DOHH2 (cell line): Measurements from ENCODE around the gene KNG1.

Source experiments
- H3F3A ChIP-seq: fragments of 200-600 bp; sonication (generic), shearing (Covaris generic); 2 replicates; pipeline ENCODE4 v1.6.0; 2016; ENCODE audit warnings: antibody characterized with exemption, mild to moderate bottlenecking; ENCODE audit not compliant: control insufficient read depth, insufficient read depth
- H3K27ac ChIP-seq: fragments of 200-600 bp; sonication (generic); 2 replicates; pipeline ENCODE4 v1.5.1; 2014; ENCODE audit warnings: low read depth, mild to moderate bottlenecking, low read length, moderate library complexity
- H3K27me3 ChIP-seq: fragments of 200-600 bp; sonication (generic); 2 replicates; pipeline ENCODE4 v1.6.1; 2014; ENCODE audit warnings: mild to moderate bottlenecking, low read length, mixed read lengths; ENCODE audit not compliant: control insufficient read depth
- H3K36me3 ChIP-seq: fragments of 200-600 bp; sonication (generic); 2 replicates; pipeline ENCODE4 v1.6.1; 2014; ENCODE audit warnings: mild to moderate bottlenecking, low read length, moderate library complexity, mixed read lengths; ENCODE audit not compliant: control insufficient read depth
- H3K4me1 ChIP-seq: fragments of 200-600 bp; sonication (generic); 2 replicates; pipeline ENCODE4 v1.6.1; 2014; ENCODE audit warnings: mild to moderate bottlenecking, low read length, mixed read lengths; ENCODE audit not compliant: control insufficient read depth
- H3K4me2 ChIP-seq: fragments of 200-600 bp; sonication (generic); 2 replicates; pipeline ENCODE4 v1.6.0; 2014; ENCODE audit warnings: mild to moderate bottlenecking, low read length, moderate library complexity
- H3K4me3 ChIP-seq: fragments of 200-600 bp; sonication (generic); 2 replicates; pipeline ENCODE4 v1.5.1; 2014; ENCODE audit warnings: mild to moderate bottlenecking, low read length, mixed read lengths
- H3K79me2 ChIP-seq: fragments of 200-600 bp; sonication (generic); 2 replicates; pipeline ENCODE4 v1.6.1; 2014; ENCODE audit warnings: mild to moderate bottlenecking, low read length, mixed read lengths; ENCODE audit not compliant: control insufficient read depth
- H3K9me2 ChIP-seq: fragments of 200-600 bp; sonication (generic); replicated peaks from 2 replicates; pipeline ENCODE4 v1.6.1; 2014; ENCODE audit warnings: mild to moderate bottlenecking, low read length, mixed read lengths; ENCODE audit not compliant: control insufficient read depth
- H3K9me3 ChIP-seq: fragments of 200-600 bp; sonication (generic); 2 replicates; pipeline ENCODE4 v1.6.1; 2014; ENCODE audit warnings: antibody characterized with exemption, low read length, mixed read lengths; ENCODE audit not compliant: control insufficient read depth, insufficient read depth
- H4K20me1 ChIP-seq: fragments of 200-600 bp; sonication (generic); 2 replicates; pipeline ENCODE4 v1.6.0; 2014; ENCODE audit warnings: low read depth, mild to moderate bottlenecking, antibody characterized with exemption, low read length, moderate library complexity; ENCODE audit not compliant: control insufficient read depth, insufficient read depth
- CTCF ChIP-seq: fragments of 200-600 bp; sonication (generic); IDR thresholded peaks from one replicate; pipeline ENCODE4 v1.5.1; 2014; ENCODE audit warnings: antibody characterized with exemption, mild to moderate bottlenecking, low read depth, low read length; ENCODE audit not compliant: poor library complexity, severe bottlenecking
- EZH2phosphoT487 ChIP-seq: fragments of 200-600 bp; sonication (generic); IDR thresholded peaks from 2 replicates; pipeline ENCODE4 v1.6.1; 2017; ENCODE audit warnings: borderline replicate concordance, mild to moderate bottlenecking, antibody characterized with exemption, low read length, moderate library complexity, mixed read lengths

Gene KNG1

GRCh38 chr3:186757686-186758220, 40.6 kb downstream of the KNG1 start:
- H3K36me3 ChIP-seq: no peaks in the 10 kb centered on the region
- no peaks in the 10 kb centered on the region for H3K79me2 ChIP-seq
- no peak overlapping the region for H3K27ac ChIP-seq
- H4K20me1 ChIP-seq: no peaks in the 10 kb centered on the region
- no peaks in the 10 kb centered on the region for H3K9me2 ChIP-seq
- no peak for TF ChIP-seq CTCF
- no peak for TF ChIP-seq EZH2phosphoT487
- no peak overlapping the region for H3K4me3 ChIP-seq
- no peak overlapping the region for H3K4me2 ChIP-seq
- no peaks in the 10 kb centered on the region for H3F3A ChIP-seq
- H3K27me3 ChIP-seq: no peaks in the 10 kb centered on the region
- H3K4me1 ChIP-seq: no peaks in the 10 kb centered on the region
- H3K9me3 ChIP-seq: no peaks in the 10 kb centered on the region

DNA sequence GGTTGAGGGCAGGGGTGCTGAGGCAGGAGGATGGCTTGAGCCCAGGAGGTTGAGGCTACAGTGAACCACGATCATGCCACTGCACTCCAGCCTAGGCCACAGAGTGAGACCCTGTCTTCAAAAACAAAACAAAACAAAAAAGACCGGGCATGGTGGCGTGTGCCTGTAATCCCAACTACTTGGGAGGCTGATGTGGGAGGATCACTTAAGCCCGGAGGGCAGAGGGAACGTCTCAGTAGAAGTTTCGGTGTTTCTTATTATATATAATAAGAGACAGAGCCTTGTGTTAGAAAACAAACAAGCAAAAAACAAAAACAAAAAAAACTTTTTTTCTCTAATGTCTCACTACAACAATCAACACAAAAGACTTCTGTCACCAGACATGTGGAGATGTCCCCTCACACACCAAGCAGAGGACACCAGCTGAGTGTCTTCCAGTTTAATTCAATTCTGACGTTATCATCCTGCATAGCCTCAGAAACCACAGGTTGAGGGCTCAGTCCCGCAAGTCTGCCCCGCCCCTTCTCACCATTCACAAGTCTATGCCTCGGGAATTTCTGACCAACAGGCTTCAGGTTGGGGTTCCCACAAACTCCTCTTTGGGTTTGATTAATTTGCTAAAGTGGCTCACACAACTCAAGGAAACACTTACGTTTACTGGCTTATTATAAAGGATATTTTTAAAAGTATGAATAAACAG, 42.2 kb downstream of the KNG1 start:
- Histone ChIP-seq H3K27ac (no peak overlapping the region), H3K4me2 (no peak overlapping the region), H3K27me3 (no peaks in the 10 kb centered on the region), H3F3A (no peaks in the 10 kb centered on the region), H4K20me1 (no peaks in the 10 kb centered on the region), H3K4me1 (no peaks in the 10 kb centered on the region), H3K79me2 (no peaks in the 10 kb centered on the region), H3K4me3 (no peak overlapping the region), H3K36me3 (no peaks in the 10 kb centered on the region), H3K9me2 (no peaks in the 10 kb centered on the region), H3K9me3 (no peaks in the 10 kb centered on the region)
- TF ChIP-seq EZH2phosphoT487: no peak
- TF ChIP-seq CTCF: no peak

DNA sequence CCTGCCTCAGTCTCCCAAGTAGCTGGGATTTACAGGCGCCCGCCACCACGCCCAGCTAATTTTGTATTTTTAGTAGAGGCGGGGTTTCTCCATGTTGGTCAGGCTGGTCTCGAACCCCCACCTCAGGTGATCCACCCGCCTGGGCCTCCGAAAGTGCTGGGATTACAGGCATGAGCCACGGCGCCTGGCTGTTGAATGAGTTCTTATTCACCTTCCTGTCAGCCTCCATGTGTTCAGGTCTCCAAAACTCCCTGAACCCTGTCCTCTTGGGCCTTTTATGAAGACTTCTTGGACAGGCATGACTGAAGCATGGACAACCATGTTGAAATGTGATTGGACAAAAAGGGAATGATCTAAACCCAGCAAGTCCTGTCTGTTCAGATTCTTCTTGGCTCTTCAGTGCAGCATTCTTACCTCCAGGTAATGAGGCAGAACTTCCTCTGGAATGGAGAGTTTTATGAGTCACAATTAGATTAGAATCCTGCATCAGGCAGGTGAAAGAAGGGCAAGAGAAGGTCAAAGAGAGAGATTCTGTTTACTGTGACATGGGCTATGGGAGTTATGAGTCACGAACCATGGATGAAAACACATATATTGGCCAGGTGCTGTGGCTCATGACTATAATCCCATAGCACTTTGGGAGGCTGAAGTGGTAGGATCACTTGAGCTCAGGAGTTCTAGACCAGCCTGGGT, 43.1 kb downstream of the KNG1 start:
- Histone ChIP-seq H3K4me3 (no peak overlapping the region), H3K79me2 (no peaks in the 10 kb centered on the region), H3K9me2 (no peaks in the 10 kb centered on the region), H3K27ac (no peak overlapping the region), H3K9me3 (no peaks in the 10 kb centered on the region), H3K27me3 (no peaks in the 10 kb centered on the region), H3K4me1 (no peaks in the 10 kb centered on the region), H4K20me1 (no peaks in the 10 kb centered on the region), H3F3A (no peaks in the 10 kb centered on the region), H3K4me2 (no peak overlapping the region), H3K36me3 (no peaks in the 10 kb centered on the region)
- TF ChIP-seq EZH2phosphoT487 (no peak), CTCF (no peak)
